SK-N-SH (cell line): ENCODE data around the gene SNF8. TPM values are rescaled to one million over a fixed set of nuclear protein-coding genes. Genes with fewer than 3 reads are reported as not detected.

Source experiments
- CTCF ChIA-PET: fragments of 300-600, 350-600 bp; formaldehyde crosslinking; extraction: SDS; loops from one replicate; lab custom pipeline; 2021; lab: Yijun Ruan, JAX
- POLR2A ChIA-PET: fragments of 350-600 bp; sonication (Branson Sonifier 250); formaldehyde crosslinking; extraction: SDS; loops from one replicate; lab custom pipeline; 2020; ENCODE audit warnings: antibody characterized with exemption, inconsistent platforms; lab: Yijun Ruan, JAX
- DNase-seq: peaks from one replicate; pipeline ENCODE4 v3.0.0; 2012
- H2AFZ ChIP-seq: fragments of 200-600 bp; sonication (generic); 2 replicates; pipeline ENCODE4 v1.8.1; 2016; ENCODE audit warnings: antibody characterized with exemption, mild to moderate bottlenecking, low read depth
- H3F3A ChIP-seq: fragments of 200-600 bp; sonication (generic); replicated peaks from 2 replicates; pipeline ENCODE3; 2016; ENCODE audit warnings: antibody characterized with exemption, mild to moderate bottlenecking; ENCODE audit not compliant: insufficient read depth
- H3K27ac ChIP-seq, 2 experiments: fragments of 200-500 bp in 1 of 2; fragments of 200-600 bp in 1 of 2; sonication (Bioruptor generic) in 1 of 2; sonication (generic), shearing (Covaris generic) in 1 of 2; 2 replicates each; pipeline versions ENCODE4 v1.5.1 to v1.6.1; 2014 to 2016; ENCODE audit warnings: low read depth in 2 of 2, inconsistent platforms in 1 of 2, low read length in 1 of 2, mild to moderate bottlenecking in 1 of 2, mixed read lengths in 1 of 2
- H3K27me3 ChIP-seq: fragments of 200-600 bp; sonication (generic), shearing (Covaris generic); 2 replicates; pipeline ENCODE4 v1.6.1; 2016; ENCODE audit warnings: mixed run types; ENCODE audit not compliant: insufficient read depth
- H3K36me3 ChIP-seq, 2 experiments: fragments of 200-500 bp in 1 of 2; fragments of 200-600 bp in 1 of 2; sonication (Bioruptor generic) in 1 of 2; sonication (generic) in 1 of 2; replicated peaks in 1 of 2; 2 replicates each; pipeline versions ENCODE3 to v1.5.1; 2014 to 2016; ENCODE audit warnings: low read length in 1 of 2, mild to moderate bottlenecking in 1 of 2; ENCODE audit not compliant: insufficient read depth in 2 of 2, control insufficient read depth in 1 of 2
- H3K4me1 ChIP-seq, 2 experiments: fragments of 200-500 bp in 1 of 2; fragments of 200-600 bp in 1 of 2; sonication (Bioruptor generic) in 1 of 2; sonication (generic), shearing (Covaris generic) in 1 of 2; 2 replicates each; pipeline versions ENCODE4 v1.5.1 to v1.6.1; 2014 to 2016; ENCODE audit warnings: low read depth in 1 of 2, low read length in 1 of 2, mixed run types in 1 of 2; ENCODE audit not compliant: insufficient read depth in 2 of 2, control insufficient read depth in 1 of 2
- H3K4me2 ChIP-seq: fragments of 200-600 bp; sonication (generic), shearing (Covaris generic); 2 replicates; pipeline ENCODE4 v1.6.1; 2017; ENCODE audit warnings: mixed run types
- H3K4me3 ChIP-seq, 2 experiments: fragments of 200-500 bp in 1 of 2; fragments of 200-600 bp in 1 of 2; sonication (Bioruptor generic) in 1 of 2; sonication (generic), shearing (Covaris generic) in 1 of 2; 2 replicates each; pipeline versions ENCODE4 v1.5.1 to v1.8.1; 2014 to 2016; ENCODE audit warnings: low read depth in 2 of 2, inconsistent platforms in 1 of 2, low read length in 1 of 2, mild to moderate bottlenecking in 1 of 2, mixed read lengths in 1 of 2, moderate library complexity in 1 of 2
- H3K79me2 ChIP-seq: fragments of 200-600 bp; sonication (generic); 2 replicates; pipeline ENCODE4 v1.8.1; 2017; ENCODE audit warnings: mild to moderate bottlenecking; ENCODE audit not compliant: insufficient read depth
- H3K9ac ChIP-seq: fragments of 200-600 bp; sonication (generic); 2 replicates; pipeline ENCODE4 v1.6.1; 2017; ENCODE audit warnings: mixed run types
- H3K9me2 ChIP-seq: fragments of 200-600 bp; sonication (generic); 2 replicates; pipeline ENCODE4 v1.6.1; 2017; ENCODE audit warnings: mixed run types
- H3K9me3 ChIP-seq: fragments of 200-600 bp; sonication (generic); 2 replicates; pipeline ENCODE4 v1.6.1; 2017; ENCODE audit warnings: mixed run types, mild to moderate bottlenecking, moderate library complexity
- H4K20me1 ChIP-seq: fragments of 200-600 bp; sonication (generic); 2 replicates; pipeline ENCODE4 v1.6.1; 2017; ENCODE audit warnings: mild to moderate bottlenecking, mixed run types; ENCODE audit not compliant: insufficient read depth
- CHD2 ChIP-seq: fragments of 150-350 bp; IDR thresholded peaks from 2 replicates; pipeline ENCODE4 v1.6.1; 2018; ENCODE audit warnings: low read length; ENCODE audit not compliant: partially characterized antibody
- FOSL2 ChIP-seq: IDR thresholded peaks from 2 replicates; pipeline ENCODE4 v1.4.0; 2012; ENCODE audit warnings: low read depth, mild to moderate bottlenecking, moderate library complexity, borderline replicate concordance
- FOXJ3 ChIP-seq: sonication (generic); formaldehyde crosslinking; IDR thresholded peaks from 2 replicates; pipeline ENCODE4 v1.5.1; 2020; ENCODE audit warnings: mild to moderate bottlenecking, missing genetic modification reagents
- FOXM1 ChIP-seq: IDR thresholded peaks from 2 replicates; pipeline ENCODE4 v1.4.0; 2012; ENCODE audit warnings: low read depth, mild to moderate bottlenecking
- GABPA ChIP-seq: IDR thresholded peaks from 2 replicates; pipeline ENCODE4 v1.4.0; 2012; ENCODE audit warnings: low read depth, mild to moderate bottlenecking
- GATA2 ChIP-seq: sonication (generic); formaldehyde crosslinking; IDR thresholded peaks from 2 replicates; pipeline ENCODE4 v1.5.0; 2020; ENCODE audit warnings: mild to moderate bottlenecking, missing genetic modification reagents
- MAX ChIP-seq: IDR thresholded peaks from 2 replicates; pipeline ENCODE4 v1.4.0; 2012; ENCODE audit warnings: low read depth
- MXI1 ChIP-seq: IDR thresholded peaks from 2 replicates; pipeline ENCODE4 v1.6.1; 2012; ENCODE audit warnings: mild to moderate bottlenecking, low read depth, low read length, improper control_type of control experiment
- NFIC ChIP-seq: IDR thresholded peaks from 2 replicates; pipeline ENCODE4 v1.4.0; 2012; ENCODE audit warnings: borderline replicate concordance
- RAD21 ChIP-seq: IDR thresholded peaks from 2 replicates; pipeline ENCODE4 v1.6.1; 2012; ENCODE audit warnings: mild to moderate bottlenecking, low read length
- RCOR1 ChIP-seq: fragments of 150-350 bp; IDR thresholded peaks from 2 replicates; pipeline ENCODE4 v1.6.1; 2017; ENCODE audit warnings: antibody characterized with exemption, low read length
- RFX5 ChIP-seq: IDR thresholded peaks from 2 replicates; pipeline ENCODE4 v1.6.1; 2012; ENCODE audit warnings: mild to moderate bottlenecking, improper control_type of control experiment, low read length
- RXRA ChIP-seq: IDR thresholded peaks from 2 replicates; pipeline ENCODE4 v1.4.0; 2012; ENCODE audit warnings: low read depth, mild to moderate bottlenecking, borderline replicate concordance
- SIN3A ChIP-seq: IDR thresholded peaks from 2 replicates; pipeline ENCODE4 v1.6.1; 2012; ENCODE audit warnings: low read depth, mild to moderate bottlenecking, low read length, moderate library complexity, borderline replicate concordance
- TAF1 ChIP-seq: IDR thresholded peaks from 2 replicates; pipeline ENCODE4 v1.6.1; 2012; ENCODE audit warnings: low read depth, mild to moderate bottlenecking, low read length, moderate library complexity, borderline replicate concordance
- TCF12 ChIP-seq: IDR thresholded peaks from 2 replicates; pipeline ENCODE4 v1.4.0; 2012
- TEAD4 ChIP-seq: IDR thresholded peaks from 2 replicates; pipeline ENCODE4 v1.4.0; 2012; ENCODE audit warnings: mild to moderate bottlenecking, borderline replicate concordance; ENCODE audit not compliant: insufficient read depth
- WGBS: methylation state at CpG from one replicate; pipeline ENCODE4 v1.1.6; 2017; ENCODE audit warnings: low lambda C conversion rate; 5-methylcytosine and 5-hydroxymethylcytosine counted together
- polyA plus RNA-seq, 3 experiments: library from polyadenylated mRNA; depleted of rRNA; stranded (reverse); fragments of >200 nt; gene quantifications; 2 replicates each; pipeline ENCODE4 v1.2.3, GENCODE V29; 2012
- TF ChIP-seq, protein P1 (sequence below): IDR thresholded peaks from 2 replicates; pipeline ENCODE4 v1.6.1; 2012; ENCODE audit warnings: mild to moderate bottlenecking, low read depth, low read length, moderate library complexity
- TF ChIP-seq, protein P2 (sequence below): fragments of 200-600 bp; sonication (generic); IDR thresholded peaks from 2 replicates; pipeline ENCODE4 v1.6.1; 2017; ENCODE audit warnings: antibody characterized with exemption, mild to moderate bottlenecking, moderate library complexity

Gene SNF8
- polyA plus RNA-seq, 1 of the 3 experiments (the other 2 are of a cell fraction) = 358 TPM

GRCh38 chr17:48925991-48926342 is 18.7 kb downstream of the SNF8 start:
- H3K79me2 ChIP-seq = peaks cover 29% of the 10 kb centered on the region
- no peak overlapping the region for H3K9ac ChIP-seq
- ChIA-PET POLR2A (no interaction called here), CTCF (interaction anchor here (0.6 to 1.0 kb wide), 2 partner anchors 106 to 979 kb away, joined by 3 to 4 read pairs; no protein-coding TSS in a partner anchor)
- H3K27me3 ChIP-seq = no peaks in the 10 kb centered on the region
- H3K4me3 ChIP-seq = no peak overlapping the region
- WGBS = 56% methylated on average over 3 of the region's 3 CpGs
- no peak overlapping the region for H3K4me2 ChIP-seq
- peaks cover 83% of the 10 kb centered on the region in 2 experiments for H3K36me3 ChIP-seq
- H3F3A ChIP-seq = peaks cover 62% of the 10 kb centered on the region
- H3K4me1 ChIP-seq = no peaks in the 10 kb centered on the region
- TF ChIP-seq SIN3A (no peak), MAX (no peak), TEAD4 (no peak), GATA2 (CRISPR knock-in tag) (no peak)
- H3K9me2 ChIP-seq = no peaks in the 10 kb centered on the region
- DNase-seq = no peak
- no peaks in the 10 kb centered on the region for H4K20me1 ChIP-seq
- no peak overlapping the region for H2AFZ ChIP-seq
- H3K9me3 ChIP-seq = no peaks in the 10 kb centered on the region
- no peak overlapping the region for H3K27ac ChIP-seq

DNA sequence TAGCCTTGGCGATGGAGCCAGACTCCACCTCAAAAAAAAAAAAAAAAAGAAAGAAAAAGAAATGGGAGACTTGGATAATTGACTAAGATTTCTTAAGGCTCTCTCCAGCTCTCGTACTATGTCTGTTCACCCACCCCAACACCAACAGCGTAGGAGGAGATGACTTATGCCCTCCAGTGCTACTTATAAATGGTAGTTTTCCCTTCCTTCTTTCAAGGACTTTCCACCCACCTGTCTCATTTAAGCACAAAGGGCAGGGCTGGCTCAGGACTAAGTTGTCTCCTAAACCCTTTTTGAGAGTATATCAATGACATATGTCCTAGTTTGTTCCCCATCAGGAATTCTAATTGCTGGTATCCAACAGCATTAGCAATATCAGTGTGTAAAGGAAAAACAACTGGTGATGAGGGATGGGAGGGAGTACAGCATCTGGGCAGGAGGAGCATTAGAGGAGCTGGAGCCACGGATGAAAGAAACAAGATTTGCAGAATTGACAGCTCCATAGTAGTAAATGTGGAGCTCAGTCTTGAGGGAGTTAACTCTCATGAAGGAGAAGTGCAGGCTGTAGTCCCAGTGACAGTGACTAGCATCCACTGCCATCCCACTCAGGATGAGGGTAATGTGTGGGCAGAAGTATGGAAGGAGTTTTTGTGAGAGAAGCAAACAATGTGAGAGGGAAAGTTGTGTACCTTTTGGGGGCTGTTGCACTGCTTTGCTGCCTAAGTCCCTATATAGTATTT is 19.2 kb downstream of the SNF8 start:
- no peaks in the 10 kb centered on the region for H3K9me2 ChIP-seq
- H3F3A ChIP-seq = peaks cover 61% of the 10 kb centered on the region
- H2AFZ ChIP-seq = no peak overlapping the region
- H3K4me1 ChIP-seq = no peaks in the 10 kb centered on the region
- H3K9me3 ChIP-seq = no peaks in the 10 kb centered on the region
- DNase-seq = no peak
- H3K27me3 ChIP-seq = no peaks in the 10 kb centered on the region
- peaks cover 34% of the 10 kb centered on the region for H3K79me2 ChIP-seq
- H4K20me1 ChIP-seq = no peaks in the 10 kb centered on the region
- 96% methylated on average over 4 of the region's 4 CpGs for WGBS
- no peak overlapping the region for H3K4me2 ChIP-seq
- POLR2A ChIA-PET = no interaction called here
- CTCF ChIA-PET = interaction anchor here (0.6 to 1.0 kb wide), 3 partner anchors 47 to 978 kb away, joined by 3 to 4 read pairs (median 3); no protein-coding TSS in a partner anchor
- no peak overlapping the region for H3K9ac ChIP-seq
- peaks cover 83% of the 10 kb centered on the region in 2 experiments for H3K36me3 ChIP-seq
- no peak overlapping the region for H3K4me3 ChIP-seq
- H3K27ac ChIP-seq = no peak overlapping the region
- TF ChIP-seq MXI1 (no peak), SIN3A (no peak), GATA2 (CRISPR knock-in tag) (no peak), TCF12 (no peak), NFIC (no peak), FOSL2 (no peak), FOXJ3 (CRISPR knock-in tag) (no peak), RFX5 (no peak), RCOR1 (no peak), CHD2 (no peak), FOXM1 (no peak), RAD21 (no peak), RXRA (no peak), TAF1 (no peak), GABPA (no peak)
- TF ChIP-seq, protein P1, sequence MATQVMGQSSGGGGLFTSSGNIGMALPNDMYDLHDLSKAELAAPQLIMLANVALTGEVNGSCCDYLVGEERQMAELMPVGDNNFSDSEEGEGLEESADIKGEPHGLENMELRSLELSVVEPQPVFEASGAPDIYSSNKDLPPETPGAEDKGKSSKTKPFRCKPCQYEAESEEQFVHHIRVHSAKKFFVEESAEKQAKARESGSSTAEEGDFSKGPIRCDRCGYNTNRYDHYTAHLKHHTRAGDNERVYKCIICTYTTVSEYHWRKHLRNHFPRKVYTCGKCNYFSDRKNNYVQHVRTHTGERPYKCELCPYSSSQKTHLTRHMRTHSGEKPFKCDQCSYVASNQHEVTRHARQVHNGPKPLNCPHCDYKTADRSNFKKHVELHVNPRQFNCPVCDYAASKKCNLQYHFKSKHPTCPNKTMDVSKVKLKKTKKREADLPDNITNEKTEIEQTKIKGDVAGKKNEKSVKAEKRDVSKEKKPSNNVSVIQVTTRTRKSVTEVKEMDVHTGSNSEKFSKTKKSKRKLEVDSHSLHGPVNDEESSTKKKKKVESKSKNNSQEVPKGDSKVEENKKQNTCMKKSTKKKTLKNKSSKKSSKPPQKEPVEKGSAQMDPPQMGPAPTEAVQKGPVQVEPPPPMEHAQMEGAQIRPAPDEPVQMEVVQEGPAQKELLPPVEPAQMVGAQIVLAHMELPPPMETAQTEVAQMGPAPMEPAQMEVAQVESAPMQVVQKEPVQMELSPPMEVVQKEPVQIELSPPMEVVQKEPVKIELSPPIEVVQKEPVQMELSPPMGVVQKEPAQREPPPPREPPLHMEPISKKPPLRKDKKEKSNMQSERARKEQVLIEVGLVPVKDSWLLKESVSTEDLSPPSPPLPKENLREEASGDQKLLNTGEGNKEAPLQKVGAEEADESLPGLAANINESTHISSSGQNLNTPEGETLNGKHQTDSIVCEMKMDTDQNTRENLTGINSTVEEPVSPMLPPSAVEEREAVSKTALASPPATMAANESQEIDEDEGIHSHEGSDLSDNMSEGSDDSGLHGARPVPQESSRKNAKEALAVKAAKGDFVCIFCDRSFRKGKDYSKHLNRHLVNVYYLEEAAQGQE = no peak
- TF ChIP-seq, protein P2, sequence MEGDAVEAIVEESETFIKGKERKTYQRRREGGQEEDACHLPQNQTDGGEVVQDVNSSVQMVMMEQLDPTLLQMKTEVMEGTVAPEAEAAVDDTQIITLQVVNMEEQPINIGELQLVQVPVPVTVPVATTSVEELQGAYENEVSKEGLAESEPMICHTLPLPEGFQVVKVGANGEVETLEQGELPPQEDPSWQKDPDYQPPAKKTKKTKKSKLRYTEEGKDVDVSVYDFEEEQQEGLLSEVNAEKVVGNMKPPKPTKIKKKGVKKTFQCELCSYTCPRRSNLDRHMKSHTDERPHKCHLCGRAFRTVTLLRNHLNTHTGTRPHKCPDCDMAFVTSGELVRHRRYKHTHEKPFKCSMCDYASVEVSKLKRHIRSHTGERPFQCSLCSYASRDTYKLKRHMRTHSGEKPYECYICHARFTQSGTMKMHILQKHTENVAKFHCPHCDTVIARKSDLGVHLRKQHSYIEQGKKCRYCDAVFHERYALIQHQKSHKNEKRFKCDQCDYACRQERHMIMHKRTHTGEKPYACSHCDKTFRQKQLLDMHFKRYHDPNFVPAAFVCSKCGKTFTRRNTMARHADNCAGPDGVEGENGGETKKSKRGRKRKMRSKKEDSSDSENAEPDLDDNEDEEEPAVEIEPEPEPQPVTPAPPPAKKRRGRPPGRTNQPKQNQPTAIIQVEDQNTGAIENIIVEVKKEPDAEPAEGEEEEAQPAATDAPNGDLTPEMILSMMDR = no peak
